Gastroesophageal sphincter (tissue), 4 donors: ENCODE results near the gene C15orf61. TPM values are rescaled to one million over a fixed set of nuclear protein-coding genes. Genes with fewer than 3 reads are reported as not detected.
A peak's percentile ranks its signal among the peaks of the same experiment; 100 is the strongest.

Experiments
- ATAC-seq: fragments of 150-250 bp; one replicate; pipeline ENCODE4 v1.9.1; 2016; ENCODE audit warnings: mild to moderate bottlenecking, moderate library complexity
- H3K27ac ChIP-seq, 4 donors: fragments of 200-600 bp; sonication (generic) in 3 of 4; 1 replicate in 3 of 4; 2 replicates in 1 of 4; pipeline ENCODE4 v1.5.1; 2016 to 2019
- H3K27me3 ChIP-seq: fragments of 200-600 bp; sonication (generic); one replicate; pipeline ENCODE4 v1.5.1; 2019
- H3K36me3 ChIP-seq, 2 donors: fragments of 200-600 bp; sonication (generic); one replicate each; pipeline ENCODE4 v1.5.1; 2019; ENCODE audit warnings: control low read depth in 1 of 2
- H3K4me1 ChIP-seq, 3 donors: fragments of 200-600 bp; sonication (generic); 1 replicate in 2 of 3; 2 replicates in 1 of 3; pipeline ENCODE4 v1.5.1; 2016 to 2019; ENCODE audit warnings: control low read depth in 2 of 3
- H3K4me3 ChIP-seq, 2 donors: fragments of 200-600 bp; sonication (generic); one replicate each; pipeline ENCODE4 v1.5.1; 2019; ENCODE audit warnings: mild to moderate bottlenecking in 1 of 2, moderate library complexity in 1 of 2
- H3K9me3 ChIP-seq, 3 donors: fragments of 200-600 bp; sonication (generic); one replicate each; pipeline ENCODE4 v1.5.1; 2017 to 2019; ENCODE audit warnings: control low read depth in 2 of 3
- CTCF ChIP-seq, 4 experiments: fragments of 200-600 bp in 2 of 4; fragments of 450-650 bp in 2 of 4; sonication (generic) in 1 of 4; IDR thresholded peaks; one replicate each; pipeline ENCODE4 v1.5.1; 2017 to 2019; ENCODE audit warnings: antibody characterized with exemption in 4 of 4, mild to moderate bottlenecking in 2 of 4, moderate library complexity in 2 of 4
- EP300 ChIP-seq: sonication (generic); formaldehyde crosslinking; IDR thresholded peaks from one replicate; pipeline ENCODE4 v1.6.1; 2017; ENCODE audit warnings: antibody characterized with exemption, mild to moderate bottlenecking
- POLR2A ChIP-seq, 2 donors: fragments of 450-650 bp; IDR thresholded peaks; one replicate each; pipeline ENCODE4 v1.6.1; 2017; ENCODE audit warnings: antibody characterized with exemption in 2 of 2, mild to moderate bottlenecking in 2 of 2, moderate library complexity in 1 of 2
- POLR2AphosphoS5 ChIP-seq: sonication (generic); formaldehyde crosslinking; IDR thresholded peaks from one replicate; pipeline ENCODE4 v1.6.1; 2017; ENCODE audit warnings: antibody characterized with exemption
- WGBS, 2 donors: methylation state at CpG; one replicate each; pipeline ENCODE4 v1.1.5; 2018; ENCODE audit warnings: low coverage in 1 of 2; 5-methylcytosine and 5-hydroxymethylcytosine counted together
- total RNA-seq, 4 donors: library from RNA; depleted of rRNA; stranded (reverse); fragments of >200 nt; gene quantifications; one replicate each; pipeline ENCODE4 v1.1.0, GENCODE V29; 2016

Gene C15orf61
- total RNA-seq, 4 donors from 2014 or later: 4.1 to 6.5 (median 5.6) TPM

GRCh38 chr15:67480741-67481140 is 40.2 kb upstream of the C15orf61 start:
- Histone ChIP-seq H3K4me3 (no peak overlapping the region), H3K36me3 (no peaks in the 10 kb centered on the region), H3K4me1 (no peaks in the 10 kb centered on the region), H3K27me3 (no peaks in the 10 kb centered on the region), H3K27ac (no peak overlapping the region), H3K9me3 (no peaks in the 10 kb centered on the region)
- no peak for ATAC-seq
- TF ChIP-seq EP300 (no peak), CTCF (IDR thresholded peaks at IDR 0.05) (no peak), POLR2AphosphoS5 (no peak), POLR2A (IDR thresholded peaks at IDR 0.05) (no peak)
- 48 to 63% methylated on average over 1 of the region's 1 CpG for WGBS, 2 donors

- H3K4me1 ChIP-seq: no peaks in the 10 kb centered on the region
- H3K27me3 ChIP-seq: no peaks in the 10 kb centered on the region
- WGBS, 2 donors: 100% methylated on average over 2 of the region's 2 CpGs; no CpG with 5 or more reads in 1 of the 2 donors
- no peak for ATAC-seq
- no peak overlapping the region for H3K4me3 ChIP-seq
- no peaks in the 10 kb centered on the region for H3K9me3 ChIP-seq
- no peak overlapping the region for H3K27ac ChIP-seq
- TF ChIP-seq POLR2A (IDR thresholded peaks at IDR 0.05) (no peak), POLR2AphosphoS5 (no peak), CTCF (IDR thresholded peaks at IDR 0.05) (no peak), EP300 (no peak)
- no peaks in the 10 kb centered on the region for H3K36me3 ChIP-seq
Measured at GRCh38 chr15:67481680-67482079, 39.3 kb upstream of the C15orf61 start.

- WGBS, 2 donors: 100% methylated on average over 1 of the region's 1 CpG
- TF ChIP-seq POLR2A (IDR thresholded peaks at IDR 0.05) (no peak), EP300 (no peak), CTCF (IDR thresholded peaks at IDR 0.05) (no peak), POLR2AphosphoS5 (no peak)
- Histone ChIP-seq H3K27ac (no peak overlapping the region), H3K4me3 (no peak overlapping the region), H3K27me3 (no peaks in the 10 kb centered on the region), H3K9me3 (no peaks in the 10 kb centered on the region), H3K36me3 (no peaks in the 10 kb centered on the region), H3K4me1 (no peaks in the 10 kb centered on the region)
- ATAC-seq: no peak
Measured at GRCh38 chr15:67495585-67495984, 25.3 kb upstream of the C15orf61 start.

- TF ChIP-seq POLR2AphosphoS5: no peak
- no peak for TF ChIP-seq EP300
- peak in 2 of 4 experiments; percentile 19 to 33 for TF ChIP-seq CTCF (IDR thresholded peaks at IDR 0.05)
- TF ChIP-seq POLR2A (IDR thresholded peaks at IDR 0.05): no peak
- no peak for ATAC-seq
Measured at GRCh38 chr15:67501177-67501835, 19.6 kb upstream of the C15orf61 start.

GRCh38 chr15:67501836-67502461 is 19.0 kb upstream of the C15orf61 start:
- no peak for ATAC-seq

More at GRCh38 chr15:67501177-67501835, 19.6 kb upstream of the C15orf61 start:
- H3K9me3 ChIP-seq: no peaks in the 10 kb centered on the region
- no peaks in the 10 kb centered on the region for H3K27me3 ChIP-seq
- 6 to 12% methylated on average over 2 of the region's 2 CpGs for WGBS, 2 donors
- H3K4me1 ChIP-seq: no peaks in the 10 kb centered on the region
- H3K27ac ChIP-seq: no peak overlapping the region
- H3K36me3 ChIP-seq: no peaks in the 10 kb centered on the region
- H3K4me3 ChIP-seq: no peak overlapping the region

More at GRCh38 chr15:67501836-67502461, 19.0 kb upstream of the C15orf61 start:
- no peaks in the 10 kb centered on the region for H3K36me3 ChIP-seq
- no peak overlapping the region for H3K4me3 ChIP-seq
- WGBS, 2 donors: 65 to 83% methylated on average over 8 to 11 of the region's 13 CpGs
- H3K27me3 ChIP-seq: no peaks in the 10 kb centered on the region
- TF ChIP-seq CTCF (IDR thresholded peaks at IDR 0.05) (no peak), EP300 (no peak)
- H3K27ac ChIP-seq: no peak overlapping the region
- no peaks in the 10 kb centered on the region for H3K4me1 ChIP-seq
- no peaks in the 10 kb centered on the region for H3K9me3 ChIP-seq
